GM21423 (cell line): ENCODE data around the gene FAM120B.
"Not testable (repeated sequence)": the region's sequence is repeated elsewhere in the genome, so short reads cannot be mapped to it uniquely, and the experiment has no call there.

Experiments
- ATAC-seq: cut with Tn5 transposase; IDR thresholded peaks from one replicate; pipeline ENCODE4 v1.9.1; 2021; ENCODE audit warnings: mild to moderate bottlenecking, moderate library complexity; ENCODE audit not compliant: unreplicated experiment

FAM120B gene

GRCh38 chr6:170378502-170378901 lies 71.9 kb downstream of the FAM120B start:
- ATAC-seq: no peak

- no peak for ATAC-seq
These were observed 75.0 kb downstream of the FAM120B start for GRCh38 chr6:170381562-170381961.

GRCh38 chr6:170383466-170384035 lies 77.0 kb downstream of the FAM120B start:
- ATAC-seq: no peak

- no peak for ATAC-seq
These were observed 78.9 kb downstream of the FAM120B start for GRCh38 chr6:170385506-170385905.

GRCh38 chr6:170388113-170388512 lies 81.6 kb downstream of the FAM120B start:
- ATAC-seq: no peak

GRCh38 chr6:170393033-170393432 lies 86.5 kb downstream of the FAM120B start:
- no peak for ATAC-seq

- ATAC-seq: no peak
These were observed 87.3 kb downstream of the FAM120B start for GRCh38 chr6:170393807-170394399.

- no peak for ATAC-seq
These were observed 88.4 kb downstream of the FAM120B start for GRCh38 chr6:170394980-170395379.

GRCh38 chr6:170398743-170399369 lies 92.3 kb downstream of the FAM120B start:
- ATAC-seq: not testable (repeated sequence)

GRCh38 chr6:170399955-170400558 lies 93.5 kb downstream of the FAM120B start:
- ATAC-seq: not testable (repeated sequence)

GRCh38 chr6:170402318-170403040 lies 95.9 kb downstream of the FAM120B start:
- no peak for ATAC-seq

- no peak for ATAC-seq
These were observed 96.9 kb downstream of the FAM120B start for GRCh38 chr6:170403451-170403850.

- ATAC-seq: no peak
These were observed 97.5 kb downstream of the FAM120B start for GRCh38 chr6:170404036-170404435.

- ATAC-seq: no peak
These were observed 98.1 kb downstream of the FAM120B start for GRCh38 chr6:170404697-170405096.

- no peak for ATAC-seq
These were observed 98.9 kb downstream of the FAM120B start for GRCh38 chr6:170405311-170405975.

GRCh38 chr6:170407200-170407599 lies 100.6 kb downstream of the FAM120B start:
- ATAC-seq: no peak

- ATAC-seq: no peak
These were observed 101.4 kb downstream of the FAM120B start for GRCh38 chr6:170407932-170408331.

- ATAC-seq: not testable (repeated sequence)
These were observed 103.2 kb downstream of the FAM120B start for GRCh38 chr6:170409746-170410145.

- ATAC-seq: no peak
These were observed 103.7 kb downstream of the FAM120B start for GRCh38 chr6:170410241-170410640.

- ATAC-seq: no peak
These were observed 108.8 kb downstream of the FAM120B start for GRCh38 chr6:170415318-170415717.

GRCh38 chr6:170416303-170416702 lies 109.7 kb downstream of the FAM120B start:
- ATAC-seq: no peak
